ENCODE data around the gene MED14. TPM values are rescaled to one million over a fixed set of nuclear protein-coding genes. Genes with fewer than 3 reads are reported as not detected.

MED14 gene
- total RNA-seq, 1 donor from 2014 or later: 23.9 TPM

GRCh38 chrX:40632199-40632598, 103.1 kb downstream of the MED14 start:
- ATAC-seq (ENCODE audit: poor library complexity) (no peak), DNase-seq (no peak)
- intact Hi-C loops (cut with DNase I): no loop called here

DNA sequence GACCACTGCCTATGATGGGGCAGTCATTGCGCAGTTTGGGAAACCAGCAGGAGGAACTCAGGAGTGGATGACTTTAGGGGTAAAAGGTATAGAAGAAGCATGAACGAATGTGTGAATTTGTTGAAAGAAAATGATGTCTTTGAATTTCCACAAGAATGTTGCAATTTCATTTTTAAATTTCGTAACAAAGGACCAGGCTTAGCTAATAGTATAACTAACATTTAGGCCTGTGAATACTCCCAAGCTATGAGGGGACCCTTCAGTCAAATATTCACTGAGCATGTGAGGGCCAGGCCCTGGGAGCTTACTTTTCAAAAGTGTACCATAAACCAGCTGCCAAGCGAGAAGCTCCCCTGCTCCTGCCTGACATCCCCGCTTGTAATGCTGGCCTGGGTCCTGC, 106.8 kb downstream of the MED14 start:
- DNase-seq (no peak), ATAC-seq (ENCODE audit: poor library complexity) (no peak)
- intact Hi-C loops (cut with DNase I): no loop called here

DNA sequence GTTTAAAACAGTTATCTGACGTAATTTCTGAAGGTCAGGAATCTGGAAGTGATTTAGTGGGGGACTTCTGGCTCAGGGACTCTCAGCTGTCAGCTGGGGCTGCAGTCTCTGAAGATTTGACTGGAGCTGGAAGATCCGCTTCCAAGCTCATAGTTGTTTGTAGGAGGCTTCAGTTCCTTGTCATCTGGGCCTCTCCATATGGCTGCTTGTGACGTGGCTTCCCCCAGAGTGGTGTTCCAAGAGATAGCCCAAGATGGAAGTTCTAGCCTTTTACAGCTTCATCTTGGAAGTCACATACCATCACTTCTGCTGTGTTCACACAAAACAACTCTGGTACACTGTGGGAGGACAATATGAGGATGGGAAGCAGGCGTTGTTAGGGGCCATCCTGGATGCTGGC, 110.0 kb downstream of the MED14 start:
- DNase-seq (no peak), ATAC-seq (ENCODE audit: poor library complexity) (no peak)
- intact Hi-C loops (cut with DNase I): no loop called here

DNA sequence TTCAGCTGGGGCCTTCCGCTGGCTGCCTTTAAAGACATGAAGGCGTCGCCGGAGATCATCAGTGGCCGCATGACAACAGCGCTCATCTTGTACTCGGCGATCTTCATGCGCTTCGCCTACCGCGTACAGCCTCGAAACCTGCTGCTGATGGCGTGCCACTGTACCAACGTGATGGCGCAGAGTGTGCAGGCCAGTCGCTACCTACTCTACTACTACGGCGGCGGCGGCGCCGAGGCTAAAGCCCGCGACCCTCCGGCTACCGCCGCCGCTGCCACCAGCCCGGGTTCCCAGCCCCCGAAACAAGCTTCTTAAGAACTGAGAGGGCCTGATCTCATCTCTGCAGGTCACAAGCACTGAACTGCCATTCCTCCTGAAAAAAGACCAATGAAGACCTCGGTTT, 111.7 kb downstream of the MED14 start:
- intact Hi-C loops (cut with DNase I): no loop called here
- no peak for ATAC-seq (ENCODE audit: poor library complexity)
- no peak for DNase-seq

GRCh38 chrX:40623139-40623536, 112.2 kb downstream of the MED14 start, which contains the start of gene MPC1L:
Gene MPC1L, plus strand, starts transcription at chrX:40623428. Its CDS starts 138 bp downstream, at chrX:40623566.
- DNase-seq: no peak
- intact Hi-C loops (cut with DNase I): no loop called here
- ATAC-seq (ENCODE audit: poor library complexity): no peak

DNA sequence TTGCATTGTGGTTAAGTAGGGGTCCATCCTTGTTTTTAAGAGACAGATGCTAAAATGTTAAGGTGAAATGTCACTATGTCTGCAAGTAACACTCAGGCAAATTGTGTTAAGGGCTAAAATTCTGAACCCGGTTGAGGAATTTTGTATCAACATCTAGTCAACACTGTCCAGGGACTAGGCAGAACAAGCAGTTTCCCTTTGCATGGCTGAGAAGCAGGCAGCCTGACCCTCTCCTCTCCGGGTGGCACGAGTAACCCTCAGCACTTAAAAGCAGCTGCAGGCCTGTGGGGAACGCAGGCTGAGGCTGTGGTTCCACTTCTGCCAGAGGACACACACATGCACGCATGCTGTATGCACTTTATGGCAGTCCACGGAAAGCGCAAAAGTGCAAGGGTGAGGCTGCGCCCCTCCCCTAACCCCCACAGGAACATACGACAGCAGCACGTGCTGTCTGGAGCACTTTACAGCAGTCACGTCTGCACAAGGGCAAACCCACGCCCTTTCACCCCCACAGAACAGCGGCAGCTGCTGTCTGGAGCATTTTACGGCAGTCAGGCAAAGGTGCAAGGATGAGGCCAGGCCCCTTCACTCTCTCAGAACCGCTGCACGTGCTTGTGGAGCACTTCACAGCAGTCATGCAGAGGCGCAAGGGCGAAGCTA, 112.7 kb downstream of the MED14 start:
- DNase-seq (no peak), ATAC-seq (ENCODE audit: poor library complexity) (no peak)
- intact Hi-C loops (cut with DNase I): no loop called here

DNA sequence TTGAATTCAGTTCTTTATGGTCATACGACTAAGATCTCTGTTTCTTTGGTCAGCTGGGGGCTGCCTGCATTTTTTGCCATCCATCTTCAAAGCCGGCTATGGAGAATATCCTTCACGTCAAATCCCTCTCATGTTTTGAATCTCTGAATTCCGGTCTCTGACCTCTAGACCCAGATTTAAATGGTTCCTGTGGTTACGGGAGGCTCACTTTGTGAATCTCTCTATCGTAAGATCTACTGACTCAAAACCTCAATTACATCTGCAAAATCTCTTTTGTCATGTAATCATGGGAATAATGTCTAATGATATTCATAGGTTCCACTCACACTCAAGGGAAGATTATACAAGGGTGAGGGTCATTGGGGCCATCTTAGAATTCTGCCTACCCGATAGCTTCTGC, 117.8 kb downstream of the MED14 start:
- DNase-seq (no peak), ATAC-seq (ENCODE audit: poor library complexity) (no peak)

GRCh38 chrX:40615976-40616375, 119.4 kb downstream of the MED14 start:
- ATAC-seq (ENCODE audit: poor library complexity): no peak
- intact Hi-C loops (cut with DNase I): no loop called here
- DNase-seq: no peak

More for the DNA sequence above, 117.8 kb downstream of the MED14 start:
- intact Hi-C loops (cut with DNase I): no loop called here

DNA sequence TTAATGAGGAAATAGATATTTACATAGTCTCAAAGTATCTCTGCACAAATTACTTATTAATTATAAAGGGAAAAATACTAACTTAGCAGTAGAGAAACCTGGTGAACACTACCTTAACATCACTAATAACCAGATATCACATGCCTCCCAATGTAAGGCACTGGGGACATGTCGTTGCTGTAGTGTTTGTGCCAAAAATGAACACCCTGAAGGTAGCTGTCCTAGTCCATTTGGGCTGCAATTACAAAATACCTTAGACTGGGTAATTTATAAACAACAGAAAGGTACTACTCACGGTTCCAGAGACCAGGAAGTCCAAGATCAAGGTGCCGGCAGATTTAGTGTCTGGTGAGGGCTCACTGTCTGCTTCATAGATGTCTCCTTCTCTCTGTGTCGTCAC, 122.8 kb downstream of the MED14 start:
- intact Hi-C loops (cut with DNase I): no loop called here
- DNase-seq (no peak), ATAC-seq (ENCODE audit: poor library complexity) (no peak)

GRCh38 chrX:40607381-40607780, 128.0 kb downstream of the MED14 start:
- DNase-seq (no peak), ATAC-seq (ENCODE audit: poor library complexity) (no peak)
- intact Hi-C loops (cut with DNase I): no loop called here

GRCh38 chrX:40603446-40603845, 131.9 kb downstream of the MED14 start:
- DNase-seq (no peak), ATAC-seq (ENCODE audit: poor library complexity) (no peak)
- intact Hi-C loops (cut with DNase I): no loop called here

Other genes with a start within 250 kb of the MED14 start
- 41.0 TPM for gene ATP6AP2, start 154.6 kb downstream of the MED14 start, total RNA-seq
- not detected for gene MPC1L, start 112.1 kb downstream of the MED14 start, total RNA-seq
- gene CXorf38, start 88.0 kb downstream of the MED14 start, total RNA-seq: 4.8 TPM